Esophagus muscularis mucosa (tissue), 3 donors: ENCODE data around the gene LRP2.

Experiments
- CTCF ChIP-seq, 3 experiments: fragments of 200-600 bp in 2 of 3; fragments of 450-650 bp in 1 of 3; sonication (generic) in 2 of 3; IDR thresholded peaks; one replicate each; pipeline ENCODE4 v1.5.1; 2017 to 2019; ENCODE audit warnings: antibody characterized with exemption in 3 of 3, mild to moderate bottlenecking in 2 of 3, moderate library complexity in 1 of 3
- POLR2A ChIP-seq: fragments of 450-650 bp; IDR thresholded peaks from one replicate; pipeline ENCODE4 v1.6.1; 2017; ENCODE audit warnings: antibody characterized with exemption, moderate library complexity, mild to moderate bottlenecking, low read depth
- POLR2AphosphoS5 ChIP-seq, 2 donors: sonication (generic); formaldehyde crosslinking; IDR thresholded peaks; one replicate each; pipeline ENCODE4 v1.6.1; 2017; ENCODE audit warnings: antibody characterized with exemption in 2 of 2

- TF ChIP-seq CTCF (IDR thresholded peaks at IDR 0.05) (no peak), POLR2A (no peak), POLR2AphosphoS5 (IDR thresholded peaks at IDR 0.05) (no peak)
Measured at GRCh38 chr2:169182573-169182972, 179.8 kb downstream of the LRP2 start.
